Ascending aorta (tissue), 2 donors: ENCODE measurements around the gene GAL3ST1. TPM values are rescaled to one million over a fixed set of nuclear protein-coding genes. Genes with fewer than 3 reads are reported as not detected.
"Not testable (repeated sequence)": the region's sequence is repeated elsewhere in the genome, so short reads cannot be mapped to it uniquely, and the experiment has no call there.

Experiments used
- DNase-seq, 2 donors: peaks; one replicate each; pipeline ENCODE4 v3.0.0-alpha.2; 2019; ENCODE audit warnings: low spot score in 2 of 2
- H3K27ac ChIP-seq, 2 donors: fragments of 200-600 bp; sonication (generic); one replicate each; pipeline ENCODE4 v1.5.1; 2016 to 2017; ENCODE audit warnings: mild to moderate bottlenecking in 1 of 2
- H3K27me3 ChIP-seq: fragments of 200-600 bp; sonication (generic); one replicate; pipeline ENCODE4 v1.5.1; 2017
- H3K36me3 ChIP-seq, 2 donors: fragments of 200-600 bp; sonication (generic); one replicate each; pipeline ENCODE4 v1.5.1; 2016
- H3K4me1 ChIP-seq, 2 donors: fragments of 200-600 bp; sonication (generic); one replicate each; pipeline ENCODE4 v1.5.1; 2016 to 2017; ENCODE audit warnings: mild to moderate bottlenecking in 1 of 2
- H3K4me3 ChIP-seq, 2 donors: fragments of 200-600 bp; sonication (generic); one replicate each; pipeline ENCODE4 v1.5.1; 2016 to 2017; ENCODE audit warnings: mild to moderate bottlenecking in 1 of 2
- H3K9me3 ChIP-seq, 2 donors: fragments of 200-600 bp; sonication (generic); one replicate each; pipeline ENCODE4 v1.5.1; 2016
- CTCF ChIP-seq, 3 experiments: fragments of 200-600 bp in 2 of 3; fragments of 450-650 bp in 1 of 3; sonication (generic) in 2 of 3; IDR thresholded peaks; one replicate each; pipeline ENCODE4 v1.5.1; 2016 to 2019; ENCODE audit warnings: antibody characterized with exemption in 3 of 3, mild to moderate bottlenecking in 1 of 3, moderate library complexity in 1 of 3
- intact Hi-C: fragments of 100-400 bp; cut with DNase I; formaldehyde crosslinking; loops from one replicate; pipeline ENCODE4 v1.15.1; 2023
- total RNA-seq: library from RNA; depleted of rRNA; stranded (reverse); fragments of >200 nt; gene quantifications from one replicate; pipeline ENCODE4 v1.1.0, GENCODE V29; 2016

The GAL3ST1 gene
- total RNA-seq, 1 donor from 2014 or later = not detected

- DNase-seq = no peak
- no peak overlapping the region for H3K27ac ChIP-seq
- intact Hi-C loops = no loop called here
- no peaks in the 10 kb centered on the region for H3K36me3 ChIP-seq
- no peaks in the 10 kb centered on the region for H3K9me3 ChIP-seq
- no peak overlapping the region for H3K4me3 ChIP-seq
- H3K4me1 ChIP-seq = no peaks in the 10 kb centered on the region
- no peaks in the 10 kb centered on the region for H3K27me3 ChIP-seq
- no peak for TF ChIP-seq CTCF (IDR thresholded peaks at IDR 0.05)
Observed at GRCh38 chr22:30562366-30562765, 12.1 kb downstream of the GAL3ST1 start.

- intact Hi-C loops = no loop called here
- H3K27ac ChIP-seq = no peak overlapping the region
- H3K9me3 ChIP-seq = no peaks in the 10 kb centered on the region
- no peak for TF ChIP-seq CTCF (IDR thresholded peaks at IDR 0.05)
- no peaks in the 10 kb centered on the region for H3K4me1 ChIP-seq
- no peak overlapping the region for H3K4me3 ChIP-seq
- DNase-seq = no peak
- H3K27me3 ChIP-seq = no peaks in the 10 kb centered on the region
- H3K36me3 ChIP-seq = no peaks in the 10 kb centered on the region
Observed at GRCh38 chr22:30561402-30562189, 12.9 kb downstream of the GAL3ST1 start.

- intact Hi-C loops, H3K4me1 ChIP-seq, H3K36me3 ChIP-seq, DNase-seq, H3K4me3 ChIP-seq, H3K9me3 ChIP-seq, H3K27ac ChIP-seq, H3K27me3 ChIP-seq: not testable (repeated sequence)
Observed at GRCh38 chr22:30560643-30561202, 13.7 kb downstream of the GAL3ST1 start.

- no peak for DNase-seq
- TF ChIP-seq CTCF (IDR thresholded peaks at IDR 0.05) = no peak
- no peak overlapping the region for H3K27ac ChIP-seq
- H3K9me3 ChIP-seq = no peaks in the 10 kb centered on the region
- H3K4me1 ChIP-seq = no peaks in the 10 kb centered on the region
- no peaks in the 10 kb centered on the region for H3K27me3 ChIP-seq
- peaks cover 0 to 5% of the 10 kb centered on the region in 2 donors for H3K36me3 ChIP-seq
- H3K4me3 ChIP-seq = no peak overlapping the region
- intact Hi-C loops = no loop called here
Observed at GRCh38 chr22:30559889-30560288, 14.6 kb downstream of the GAL3ST1 start.

- no peaks in the 10 kb centered on the region for H3K4me1 ChIP-seq
- no peak for TF ChIP-seq CTCF (IDR thresholded peaks at IDR 0.05)
- intact Hi-C loops = no loop called here
Observed at GRCh38 chr22:30557243-30557642, 17.2 kb downstream of the GAL3ST1 start.

GRCh38 chr22:30556388-30556787 is 18.1 kb downstream of the GAL3ST1 start:
- intact Hi-C loops = no loop called here
- no peak for DNase-seq
- peaks cover 0 to 9% of the 10 kb centered on the region in 2 donors for H3K36me3 ChIP-seq
- no peak for TF ChIP-seq CTCF (IDR thresholded peaks at IDR 0.05)
- H3K27me3 ChIP-seq = no peaks in the 10 kb centered on the region
- no peak overlapping the region for H3K4me3 ChIP-seq
- H3K27ac ChIP-seq = no peak overlapping the region
- H3K4me1 ChIP-seq = no peaks in the 10 kb centered on the region
- H3K9me3 ChIP-seq = no peaks in the 10 kb centered on the region

More at GRCh38 chr22:30557243-30557642, 17.2 kb downstream of the GAL3ST1 start:
- no peak overlapping the region for H3K4me3 ChIP-seq
- DNase-seq = no peak
- no peaks in the 10 kb centered on the region for H3K27me3 ChIP-seq
- no peak overlapping the region for H3K27ac ChIP-seq
- no peaks in the 10 kb centered on the region for H3K9me3 ChIP-seq
- peaks cover 0 to 9% of the 10 kb centered on the region in 2 donors for H3K36me3 ChIP-seq
